Right lobe of liver (tissue), 6 donors: Measurements from ENCODE around the gene TNFAIP6. TPM values are rescaled to one million over a fixed set of nuclear protein-coding genes. Genes with fewer than 3 reads are reported as not detected.

Source experiments
- ATAC-seq, 4 donors: fragments of 200-7000 bp; cut with Tn5 transposase; one replicate each; pipeline ENCODE4 v1.9.1; 2020; ENCODE audit warnings: mild to moderate bottlenecking in 4 of 4, moderate library complexity in 4 of 4
- DNase-seq, 3 donors: peaks; one replicate each; pipeline ENCODE4 v3.0.0-alpha.2; 2020
- H3K27ac ChIP-seq, 3 donors: fragments of 200-600 bp; one replicate each; pipeline ENCODE4 v1.8.0; 2022
- H3K27me3 ChIP-seq, 2 donors: fragments of 200-600 bp; one replicate each; pipeline ENCODE4 v1.8.0; 2022
- H3K36me3 ChIP-seq, 4 donors: fragments of 200-600 bp; sonication (generic) in 1 of 4; one replicate each; pipeline versions ENCODE4 v1.5.1 to v1.8.0; 2017 to 2022; ENCODE audit warnings: control low read depth in 1 of 4
- H3K4me1 ChIP-seq, 4 donors: fragments of 200-600 bp; sonication (generic) in 1 of 4; one replicate each; pipeline versions ENCODE4 v1.5.1 to v1.8.0; 2017 to 2022; ENCODE audit warnings: control low read depth in 1 of 4
- H3K4me3 ChIP-seq, 3 donors: fragments of 200-600 bp; one replicate each; pipeline ENCODE4 v1.8.0; 2022
- H3K9me3 ChIP-seq, 4 donors: fragments of 200-600 bp; sonication (generic) in 1 of 4; one replicate each; pipeline versions ENCODE4 v1.5.1 to v1.8.0; 2017 to 2022; ENCODE audit warnings: control low read depth in 1 of 4
- CTCF ChIP-seq, 4 donors: fragments of 200-600 bp in 3 of 4; fragments of 450-650 bp in 1 of 4; IDR thresholded peaks; one replicate each; pipeline versions ENCODE4 v1.5.1 to v1.8.0; 2016 to 2022; ENCODE audit warnings: antibody characterized with exemption in 4 of 4, mild to moderate bottlenecking in 2 of 4
- POLR2A ChIP-seq: fragments of 450-650 bp; IDR thresholded peaks from one replicate; pipeline ENCODE4 v1.6.1; 2017; ENCODE audit warnings: antibody characterized with exemption, mild to moderate bottlenecking
- WGBS: methylation state at CpG from one replicate; pipeline ENCODE4 v1.1.6; 2018; ENCODE audit warnings: low coverage, low lambda C conversion rate; ENCODE audit not compliant: insufficient coverage; ENCODE audit errors: missing lambda C conversion rate; 5-methylcytosine and 5-hydroxymethylcytosine counted together
- intact Hi-C, 2 donors: fragments of 100-400 bp; cut with DNase I; formaldehyde crosslinking; loops; one replicate each; pipeline versions ENCODE4 v1.11.2 to v1.14.1; 2022
- total RNA-seq, 6 experiments: library from RNA; depleted of rRNA in 2 of 6; stranded (reverse); fragments of >200 nt in 2 of 6; fragmentation: NEBNext Ultra II Directional in 3 of 6; extraction: Animal tissue kit (Norgen Biotek cat#: 25700) in 3 of 6; gene quantifications; one replicate each; pipeline versions ENCODE4 v1.1.0 to v1.2.4, GENCODE V29; 2016 to 2023
- donor health status: DM: no; HTN: yes; CAD: no.
- donor health status: DM: no; HTN: no; CAD: no.
- donor health status: DM: no; HTN: no; CAD: no.
- donor health status: DM: no; HTN: yes; CAD: no.
- donor health status: DM: no; HTN: yes; CAD: no.

Gene TNFAIP6
- total RNA-seq, 6 experiments from 2014 or later: 0.15 to 0.31 TPM; not detected in 4

- 82% methylated on average over 2 of the region's 2 CpGs for WGBS
Observed at GRCh38 chr2:151381266-151381665, 23.9 kb downstream of the TNFAIP6 start.

DNA sequence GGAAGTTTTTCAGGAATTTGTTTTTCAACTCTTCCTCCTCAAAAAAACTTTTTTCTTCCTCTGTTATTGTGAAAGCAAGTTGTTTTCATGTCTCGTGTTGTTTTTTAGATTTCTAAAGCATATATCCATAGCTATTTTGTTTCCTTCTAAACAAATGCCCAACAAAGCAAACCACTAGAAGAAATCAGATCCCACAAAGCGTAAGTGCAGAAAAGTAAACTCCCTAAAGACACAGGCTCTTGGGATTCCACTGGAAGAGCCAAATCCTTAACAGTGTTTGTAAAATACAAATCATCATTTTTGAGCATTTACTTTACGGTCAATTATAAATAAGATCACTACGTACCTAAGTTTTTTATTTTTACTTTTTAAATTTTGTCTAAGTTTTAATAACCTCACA, 30.6 kb downstream of the TNFAIP6 start:
- intact Hi-C loops: no loop called here
- ATAC-seq (no peak), DNase-seq (no peak)
- Histone ChIP-seq H3K27ac (no peak overlapping the region), H3K9me3 (no peaks in the 10 kb centered on the region), H3K4me3 (no peak overlapping the region), H3K4me1 (no peaks in the 10 kb centered on the region), H3K36me3 (no peaks in the 10 kb centered on the region), H3K27me3 (no peaks in the 10 kb centered on the region)
- 88% methylated on average over 4 of the region's 4 CpGs for WGBS
- TF ChIP-seq POLR2A (no peak), CTCF (IDR thresholded peaks at IDR 0.05) (no peak)

More at GRCh38 chr2:151381266-151381665, 23.9 kb downstream of the TNFAIP6 start:
- Histone ChIP-seq H3K4me3 (no peak overlapping the region), H3K4me1 (no peaks in the 10 kb centered on the region), H3K27ac (no peak overlapping the region), H3K9me3 (no peaks in the 10 kb centered on the region), H3K27me3 (no peaks in the 10 kb centered on the region), H3K36me3 (no peaks in the 10 kb centered on the region)
- no peak for DNase-seq
- TF ChIP-seq CTCF (IDR thresholded peaks at IDR 0.05) (no peak), POLR2A (no peak)
- no peak for ATAC-seq
- intact Hi-C loops: no loop called here

- Histone ChIP-seq H3K9me3 (no peaks in the 10 kb centered on the region), H3K27me3 (no peaks in the 10 kb centered on the region), H3K36me3 (no peaks in the 10 kb centered on the region), H3K4me1 (no peaks in the 10 kb centered on the region), H3K4me3 (no peak overlapping the region), H3K27ac (no peak overlapping the region)
- TF ChIP-seq POLR2A: no peak
- no peak for TF ChIP-seq CTCF (IDR thresholded peaks at IDR 0.05)
- WGBS: 73% methylated on average over 2 of the region's 2 CpGs
- DNase-seq: no peak
- intact Hi-C loops: no loop called here
- no peak for ATAC-seq
Observed at GRCh38 chr2:151391436-151391835, 34.0 kb downstream of the TNFAIP6 start.

DNA sequence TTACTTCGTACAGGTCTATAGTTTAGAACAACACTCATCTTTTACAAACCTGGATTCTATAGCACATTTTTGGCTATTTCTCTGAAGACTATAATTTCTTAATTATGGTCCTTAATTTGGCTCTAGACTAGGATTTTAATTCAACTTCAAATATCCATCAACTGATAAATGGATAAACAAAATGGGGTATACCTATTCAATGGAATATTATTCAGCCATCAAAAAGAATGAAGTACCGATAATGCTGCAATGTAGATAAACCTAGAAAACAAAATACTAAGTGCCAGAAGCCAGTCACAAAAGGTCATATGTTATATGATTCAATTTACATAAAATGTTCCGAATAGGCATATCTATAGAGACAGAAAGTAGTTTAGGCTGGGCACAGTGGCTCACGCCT, 37.1 kb downstream of the TNFAIP6 start:
- ATAC-seq (no peak), DNase-seq (no peak)
- H3K27me3 ChIP-seq: no peaks in the 10 kb centered on the region
- 68% methylated on average over 4 of the region's 4 CpGs for WGBS
- H3K27ac ChIP-seq: no peak overlapping the region
- no peak for TF ChIP-seq CTCF (IDR thresholded peaks at IDR 0.05)
- no peak for TF ChIP-seq POLR2A
- no peaks in the 10 kb centered on the region for H3K4me1 ChIP-seq
- intact Hi-C loops: no loop called here
- no peaks in the 10 kb centered on the region for H3K9me3 ChIP-seq
- H3K36me3 ChIP-seq: no peaks in the 10 kb centered on the region
- no peak overlapping the region for H3K4me3 ChIP-seq
